Activated CD4-positive, alpha-beta T cell treated with anti-CD3 and anti-CD28 coated beads for 1 hour (primary cell): Measurements from ENCODE around the gene FAM110A.
"Not testable (repeated sequence)": the region's sequence is repeated elsewhere in the genome, so short reads cannot be mapped to it uniquely, and the experiment has no call there.

Source experiments
- DNase-seq: peaks from one replicate; pipeline ENCODE4 v3.0.0-alpha.2; 2020

FAM110A gene

DNA sequence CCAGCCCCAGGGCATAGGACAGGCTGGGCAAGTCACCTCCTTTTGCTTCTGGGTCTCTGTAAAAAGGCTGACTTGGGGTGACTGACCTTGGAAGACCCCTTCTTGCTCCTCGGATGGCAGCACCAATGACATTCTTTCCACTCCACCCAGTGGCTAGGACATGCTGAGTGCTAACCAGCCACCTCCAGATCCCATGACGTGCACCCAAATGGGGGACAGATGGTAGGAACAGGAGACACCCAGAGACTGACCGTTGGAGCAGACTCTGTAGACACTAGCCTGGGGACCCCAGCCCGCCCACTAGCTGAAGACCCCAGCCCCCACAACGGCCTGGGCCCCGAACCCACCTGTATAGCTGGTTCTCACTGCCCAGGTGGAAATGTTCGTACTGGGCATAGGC lies 44.3 kb downstream of the FAM110A start:
- DNase-seq = no peak

- no peak for DNase-seq
These were observed 45.2 kb downstream of the FAM110A start for GRCh38 chr20:878511-879307.

GRCh38 chr20:879626-880025 lies 46.1 kb downstream of the FAM110A start:
- DNase-seq = no peak

- no peak for DNase-seq
These were observed 47.7 kb downstream of the FAM110A start for GRCh38 chr20:881051-881782.

DNA sequence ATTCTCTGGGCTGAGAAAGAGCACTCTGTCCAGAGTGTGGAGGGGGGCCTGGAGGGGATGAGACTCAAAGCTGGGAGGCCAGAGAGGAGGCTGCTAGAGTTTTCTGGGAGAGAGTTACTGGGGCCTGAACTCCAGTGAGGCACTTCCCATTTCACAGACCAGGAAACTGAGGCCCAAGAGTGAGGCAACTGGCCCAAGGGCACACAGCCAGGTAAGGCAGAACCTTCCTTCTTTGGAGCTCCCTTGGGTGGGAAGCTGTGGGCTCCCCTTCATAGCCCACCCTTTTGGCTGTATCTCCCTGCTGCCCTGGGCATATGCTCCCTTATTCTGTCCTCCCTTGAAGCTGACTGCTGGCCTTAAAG lies 48.2 kb downstream of the FAM110A start:
- DNase-seq = no peak

GRCh38 chr20:884983-885952 lies 51.8 kb downstream of the FAM110A start:
- DNase-seq = no peak

GRCh38 chr20:887137-887536 lies 53.6 kb downstream of the FAM110A start:
- DNase-seq = no peak

DNA sequence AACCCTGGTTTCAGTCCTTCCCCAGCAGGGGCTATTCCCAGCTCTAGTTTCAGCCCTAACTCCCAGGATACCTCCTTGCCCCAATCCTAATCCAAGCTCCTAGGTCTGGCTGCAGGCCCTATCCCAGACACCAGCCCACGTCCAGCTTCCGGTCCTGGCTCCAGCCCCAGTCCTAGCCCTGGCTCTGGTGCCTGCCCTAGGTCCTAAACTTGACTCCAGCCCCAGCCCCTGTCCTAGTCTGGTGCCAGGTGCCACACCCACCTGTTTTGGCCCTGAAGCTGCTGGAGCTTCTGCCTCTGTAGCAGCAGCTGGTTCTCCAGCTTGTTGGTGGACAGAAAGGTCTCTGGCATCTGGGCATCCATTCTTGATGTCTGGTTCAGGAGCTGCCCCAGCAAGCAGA lies 54.5 kb downstream of the FAM110A start:
- no peak for DNase-seq

DNA sequence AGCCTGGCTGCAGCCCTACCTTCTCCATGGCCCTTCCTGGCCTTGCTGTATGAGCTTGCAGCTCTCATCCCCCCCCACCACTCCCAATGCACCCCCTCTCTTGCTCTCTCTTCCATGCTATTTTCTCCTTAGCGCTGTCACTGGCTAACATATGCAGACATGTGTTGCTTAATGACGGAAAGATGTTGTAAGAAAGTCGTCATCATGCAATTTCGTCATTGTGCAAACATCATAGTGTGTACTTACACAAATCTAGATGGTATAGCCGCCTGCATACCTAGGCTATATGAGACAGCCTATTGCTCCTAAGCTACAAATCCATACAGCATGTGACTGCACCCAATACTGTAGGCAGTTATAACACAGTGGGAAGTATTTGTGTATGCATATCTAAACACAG lies 55.6 kb downstream of the FAM110A start:
- no peak for DNase-seq

DNA sequence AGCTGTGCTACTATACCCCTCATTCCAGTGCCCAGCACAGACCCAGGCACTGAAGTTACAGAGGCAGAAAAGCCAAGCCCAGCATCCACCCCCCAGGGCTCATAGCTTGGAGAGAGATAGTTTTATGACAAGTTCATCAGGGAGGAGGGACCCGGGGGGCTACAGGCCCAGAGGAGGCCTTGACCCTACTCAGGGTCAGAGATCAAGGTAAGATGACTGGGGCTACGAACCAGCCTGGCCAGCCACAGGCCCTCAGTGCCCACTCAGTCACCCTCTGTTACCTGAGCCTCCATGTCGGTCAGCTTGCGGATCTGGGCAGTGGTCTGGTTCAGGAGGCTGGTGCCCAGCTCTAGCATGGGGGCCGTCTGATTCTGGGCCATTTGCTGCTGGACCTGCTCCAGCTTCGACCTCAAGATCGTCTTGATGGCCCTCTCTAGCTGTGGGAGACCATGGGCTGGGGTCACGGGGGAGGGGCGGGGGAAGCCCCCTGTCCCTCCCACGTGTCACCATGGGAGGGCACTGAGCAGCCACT lies 56.5 kb downstream of the FAM110A start:
- no peak for DNase-seq

GRCh38 chr20:890666-891057 lies 57.1 kb downstream of the FAM110A start:
- DNase-seq = no peak

DNA sequence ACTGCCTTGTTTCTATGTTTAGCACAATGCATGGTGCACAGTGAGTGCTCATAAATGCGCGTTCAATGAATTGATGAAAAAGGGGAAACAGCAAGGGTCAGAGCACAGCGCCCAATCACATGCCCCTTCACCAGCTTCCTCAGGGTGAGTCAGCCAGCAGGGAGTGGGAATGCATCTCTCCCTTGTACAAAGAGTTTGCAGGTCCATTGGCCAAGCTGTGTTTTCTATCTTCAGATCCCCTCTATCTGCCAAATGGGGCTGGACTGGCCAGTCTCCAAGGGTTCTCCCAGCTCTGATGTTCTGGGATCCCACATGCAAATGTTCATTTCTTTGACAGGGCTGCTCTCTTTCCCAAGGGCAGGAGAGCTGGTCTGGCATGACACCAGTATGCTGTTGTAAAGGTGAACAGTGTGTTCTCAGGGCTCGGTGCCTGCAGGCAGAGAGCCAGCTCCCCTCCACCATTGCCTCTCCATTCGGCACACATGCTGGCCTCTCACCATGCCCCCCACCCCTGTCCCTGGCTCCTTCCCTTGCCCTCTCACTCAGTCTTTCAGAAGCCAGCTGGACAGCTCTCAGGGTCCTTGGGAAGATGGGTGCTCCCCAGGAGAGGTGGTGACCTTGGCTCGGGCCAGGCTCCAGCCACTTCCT lies 57.7 kb downstream of the FAM110A start:
- DNase-seq = no peak

- no peak for DNase-seq
These were observed 58.2 kb downstream of the FAM110A start for GRCh38 chr20:891706-892080.

DNA sequence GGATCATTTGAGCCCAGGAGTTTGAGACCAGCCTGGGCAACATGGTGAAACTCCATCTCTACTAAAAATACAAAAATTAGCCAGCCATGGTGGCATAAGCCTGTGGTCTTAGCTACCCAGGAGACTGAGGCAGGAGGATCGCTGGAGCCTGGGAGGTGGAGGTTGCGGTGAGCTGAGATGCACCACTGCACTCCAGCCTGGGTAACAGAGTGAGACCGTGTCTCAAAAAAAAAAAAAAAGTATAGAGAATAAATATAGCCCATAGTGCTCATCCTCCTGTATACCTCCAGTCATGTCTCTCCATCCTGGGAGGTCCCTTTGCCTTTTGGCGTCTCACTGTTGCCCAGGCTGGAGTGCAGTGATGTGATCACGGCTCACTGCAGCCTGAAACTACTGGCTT lies 58.9 kb downstream of the FAM110A start:
- DNase-seq = not testable (repeated sequence)
